GM21576 (cell line): ENCODE results near the gene REEP1.
A peak's percentile ranks its signal among the peaks of the same experiment; 100 is the strongest.

Experiments used
- ATAC-seq: cut with Tn5 transposase; IDR thresholded peaks from one replicate; pipeline ENCODE4 v1.9.1; 2021; ENCODE audit warnings: mild to moderate bottlenecking, moderate library complexity; ENCODE audit not compliant: unreplicated experiment

REEP1 gene

DNA sequence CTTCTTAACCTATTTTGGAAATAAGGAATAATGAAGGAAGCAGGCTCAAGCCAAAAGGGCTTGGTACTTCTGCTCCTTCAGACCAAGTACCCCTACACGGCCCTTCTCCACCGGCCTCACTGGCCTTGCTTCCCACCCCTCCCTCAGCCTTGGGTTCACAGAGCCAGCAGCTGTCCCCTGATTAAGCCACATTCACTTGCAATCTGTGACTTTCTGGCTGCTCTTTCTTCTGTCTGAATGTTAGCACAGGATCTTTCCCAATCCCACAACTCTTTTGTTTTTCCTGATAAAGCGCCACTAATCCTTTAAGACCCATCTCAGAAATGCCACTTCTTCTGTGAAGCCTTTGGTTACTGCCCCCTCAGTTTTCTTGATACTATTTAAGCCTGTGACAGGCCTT, 52.4 kb downstream of the REEP1 start:
- no peak for ATAC-seq

DNA sequence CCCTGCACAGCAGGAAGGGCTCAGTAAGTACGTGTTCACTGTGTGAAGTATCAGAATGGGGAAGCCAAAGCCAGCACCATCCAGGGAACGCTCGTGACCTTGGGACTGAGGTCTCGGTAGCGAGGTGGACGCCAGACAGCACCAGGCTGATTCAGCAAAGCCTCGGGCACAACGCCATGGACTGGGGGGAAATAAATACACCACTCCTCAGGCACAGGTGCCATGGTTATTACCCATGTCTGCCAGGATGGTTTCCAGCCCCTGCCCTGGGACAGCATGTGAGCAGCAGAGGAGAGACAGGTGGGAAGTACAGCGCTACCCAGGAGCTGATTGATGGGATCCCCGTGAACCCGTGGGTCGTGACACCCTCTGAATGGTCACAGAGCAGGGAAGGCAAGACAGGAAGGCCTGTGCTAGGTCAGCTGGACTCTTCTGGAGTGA, 53.0 kb downstream of the REEP1 start:
- ATAC-seq = no peak

DNA sequence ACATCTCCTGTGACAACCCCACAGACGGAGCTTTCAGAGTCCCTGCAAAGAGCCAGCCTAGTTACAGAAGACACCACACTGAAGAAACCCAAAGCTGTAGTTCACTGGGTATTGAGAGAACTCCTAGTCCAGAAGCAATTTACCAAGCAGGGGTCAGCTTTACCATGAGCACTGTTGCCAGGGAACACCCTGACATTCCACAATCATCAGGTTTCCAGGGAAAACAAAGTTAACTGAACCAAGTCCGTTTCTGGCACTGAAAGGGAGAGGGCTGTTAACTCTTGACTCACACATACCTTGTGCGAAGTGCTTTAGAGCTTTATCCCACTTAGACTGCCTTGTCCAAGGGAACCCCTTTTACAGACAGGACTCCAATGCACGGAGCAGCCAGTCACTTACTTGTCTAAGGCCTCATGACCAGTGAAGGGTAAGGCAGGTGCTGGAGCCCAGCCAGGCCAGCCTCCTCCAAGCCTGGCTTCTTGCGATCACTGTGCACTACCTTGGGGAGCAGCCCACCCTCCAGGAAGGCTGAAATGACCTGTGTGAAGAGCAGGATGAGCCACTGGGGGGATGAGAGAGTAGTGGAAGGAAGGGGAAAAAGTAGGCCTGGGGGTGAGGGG, 53.9 kb downstream of the REEP1 start:
- ATAC-seq = no peak

GRCh38 chr2:86281066-86281700, 56.2 kb downstream of the REEP1 start:
- no peak for ATAC-seq

- ATAC-seq = no peak
Measured at GRCh38 chr2:86280191-86280667, 57.2 kb downstream of the REEP1 start.

- ATAC-seq = no peak
Measured at GRCh38 chr2:86275962-86276361, 61.5 kb downstream of the REEP1 start.

DNA sequence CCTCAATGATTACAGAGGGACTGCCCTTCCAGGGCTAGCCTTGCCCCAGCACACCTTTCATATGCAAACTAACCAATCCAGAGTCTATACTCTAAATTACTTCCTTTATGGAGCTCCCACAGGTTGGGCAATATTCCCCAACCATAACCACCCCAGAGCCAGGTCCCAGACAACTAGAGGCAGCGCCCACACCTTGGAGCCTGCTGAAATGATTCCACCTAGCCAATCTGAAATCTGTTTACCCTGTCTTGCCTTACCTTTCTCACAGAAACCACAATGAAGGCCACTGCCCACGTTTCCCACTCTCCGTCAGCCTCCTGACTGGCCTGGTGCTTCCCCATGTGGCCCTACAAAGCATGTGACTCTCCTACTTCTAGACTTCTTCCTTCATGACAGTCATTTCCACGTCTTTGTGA, 62.0 kb downstream of the REEP1 start:
- ATAC-seq = no peak

GRCh38 chr2:86274918-86275275, 62.5 kb downstream of the REEP1 start:
- ATAC-seq = no peak

DNA sequence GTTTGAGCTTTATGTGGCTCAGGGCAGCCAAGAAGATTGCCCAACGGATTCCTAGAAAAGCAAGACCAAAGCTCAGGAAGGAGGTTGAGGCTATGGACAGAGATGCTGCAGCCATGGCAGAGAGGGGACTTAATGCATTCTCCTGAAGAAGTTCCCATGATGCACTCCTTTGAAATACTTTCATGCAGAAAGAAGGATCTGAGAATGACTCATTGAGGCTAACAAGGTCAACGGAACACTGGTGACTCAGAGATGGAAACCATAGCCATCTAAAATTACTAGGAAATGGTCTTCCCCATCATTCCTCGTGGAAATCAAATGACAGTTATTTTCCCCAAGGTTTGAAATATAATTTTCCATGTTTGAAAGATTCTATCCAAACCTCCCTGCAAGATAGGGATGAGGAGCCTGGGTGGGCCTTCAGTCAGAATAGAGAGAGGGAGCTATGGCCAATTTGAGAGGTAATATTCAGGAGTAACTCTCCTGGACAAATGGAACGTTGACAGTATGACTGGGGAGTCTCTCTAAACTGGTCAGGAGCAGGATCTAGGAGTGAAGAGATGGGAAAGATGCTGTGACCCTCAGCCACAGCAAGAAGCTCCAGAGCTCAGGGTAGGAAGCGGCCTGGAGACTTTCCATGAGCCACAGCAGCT, 63.0 kb downstream of the REEP1 start:
- ATAC-seq = peak; percentile 57

- ATAC-seq = no peak
Measured at GRCh38 chr2:86272111-86272510, 65.3 kb downstream of the REEP1 start.

DNA sequence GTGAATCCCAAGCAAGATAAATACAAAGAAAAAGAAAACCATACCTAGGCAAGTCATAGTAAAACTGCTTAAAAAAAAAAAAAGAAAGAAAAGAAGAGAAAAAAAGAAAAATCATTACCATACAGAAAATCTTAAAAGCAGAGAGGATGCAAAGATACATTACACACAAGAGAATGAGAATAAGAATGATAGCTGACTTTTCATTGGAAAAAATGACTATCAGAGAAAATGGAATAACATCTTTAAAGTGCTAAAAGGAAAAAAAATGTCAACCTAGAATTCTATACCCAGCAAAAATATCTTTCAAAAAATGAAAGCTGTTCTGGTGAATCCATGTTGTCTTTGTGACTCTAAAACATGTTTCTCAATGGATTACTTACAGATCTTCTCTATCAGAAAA, 66.2 kb downstream of the REEP1 start:
- no peak for ATAC-seq

DNA sequence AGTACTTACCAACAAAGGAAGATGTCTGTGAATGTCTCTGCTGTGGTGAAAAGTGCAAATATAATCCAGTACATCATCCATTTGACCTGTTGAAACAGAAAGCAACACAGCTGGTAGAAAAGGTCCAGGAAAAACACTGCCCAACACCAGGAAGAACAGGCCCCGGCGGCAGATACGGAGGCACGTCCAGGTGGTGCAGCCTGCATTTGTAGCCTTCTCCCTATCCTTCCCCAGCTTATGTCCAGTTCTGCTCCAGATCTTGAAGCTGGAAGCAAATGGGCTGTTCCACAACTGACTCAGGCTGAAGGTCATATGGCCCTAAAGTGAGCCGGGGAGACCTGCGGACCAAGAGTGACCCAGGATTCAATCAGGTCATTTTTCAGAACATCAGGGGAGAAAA, 73.5 kb downstream of the REEP1 start:
- ATAC-seq = no peak

DNA sequence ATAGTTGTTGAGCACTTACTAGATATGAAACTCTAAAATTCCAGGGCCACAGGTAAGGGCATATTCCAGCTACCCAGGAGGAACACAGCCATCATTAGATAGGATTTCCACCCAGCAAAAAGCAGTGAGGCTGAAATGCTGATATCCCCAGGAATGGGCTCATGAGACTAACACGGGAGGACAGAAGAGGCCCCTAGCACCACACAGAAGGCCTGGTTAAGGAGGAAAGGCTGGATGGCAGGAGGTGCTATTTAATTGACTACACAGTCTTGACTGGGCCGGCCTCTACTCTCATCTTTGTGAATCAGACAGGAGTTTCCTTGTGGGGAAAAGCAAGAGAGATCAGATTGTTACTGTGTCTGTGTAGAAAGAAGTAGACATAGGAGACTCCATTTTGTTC, 76.4 kb downstream of the REEP1 start:
- no peak for ATAC-seq

DNA sequence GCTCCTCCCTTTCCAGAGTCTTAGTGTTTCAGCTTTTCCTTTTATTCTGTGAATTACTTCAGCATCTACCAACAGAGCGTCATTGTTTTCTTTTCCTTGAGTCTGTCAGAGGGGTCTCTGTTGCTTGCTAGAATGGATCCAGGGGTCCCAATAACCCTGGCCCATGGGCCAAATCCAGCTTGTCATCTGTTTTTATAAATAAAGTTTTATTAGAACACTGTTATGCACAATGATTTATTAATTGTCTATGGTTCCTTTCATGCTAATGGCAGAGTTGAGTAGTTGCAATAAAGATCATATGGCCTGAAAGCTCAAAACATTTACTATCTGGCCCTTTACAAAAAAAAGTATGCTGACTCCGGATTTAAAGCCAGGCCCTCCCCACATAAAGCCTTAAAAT, 79.3 kb downstream of the REEP1 start:
- ATAC-seq = no peak

DNA sequence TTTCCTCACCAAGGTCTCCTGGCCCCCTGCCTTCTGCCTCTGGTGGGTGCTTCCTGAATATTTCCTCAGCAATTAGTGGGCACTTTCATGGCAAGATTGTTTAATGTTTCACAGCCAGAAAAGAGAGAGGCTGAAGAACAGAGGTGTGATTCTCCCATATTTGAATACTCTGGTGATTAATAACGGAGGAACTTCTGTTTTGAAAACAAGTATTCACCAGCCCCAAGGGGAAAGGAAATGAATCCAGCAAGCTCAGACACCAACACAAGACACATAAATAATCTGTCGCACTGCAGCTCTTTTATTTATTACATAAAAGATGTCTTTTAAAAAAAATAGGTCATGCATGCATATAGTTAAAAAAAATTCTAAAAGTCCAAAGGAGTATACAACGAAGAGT, 80.4 kb downstream of the REEP1 start:
- ATAC-seq = no peak

- no peak for ATAC-seq
Measured at GRCh38 chr2:86256300-86256699, 81.1 kb downstream of the REEP1 start.

DNA sequence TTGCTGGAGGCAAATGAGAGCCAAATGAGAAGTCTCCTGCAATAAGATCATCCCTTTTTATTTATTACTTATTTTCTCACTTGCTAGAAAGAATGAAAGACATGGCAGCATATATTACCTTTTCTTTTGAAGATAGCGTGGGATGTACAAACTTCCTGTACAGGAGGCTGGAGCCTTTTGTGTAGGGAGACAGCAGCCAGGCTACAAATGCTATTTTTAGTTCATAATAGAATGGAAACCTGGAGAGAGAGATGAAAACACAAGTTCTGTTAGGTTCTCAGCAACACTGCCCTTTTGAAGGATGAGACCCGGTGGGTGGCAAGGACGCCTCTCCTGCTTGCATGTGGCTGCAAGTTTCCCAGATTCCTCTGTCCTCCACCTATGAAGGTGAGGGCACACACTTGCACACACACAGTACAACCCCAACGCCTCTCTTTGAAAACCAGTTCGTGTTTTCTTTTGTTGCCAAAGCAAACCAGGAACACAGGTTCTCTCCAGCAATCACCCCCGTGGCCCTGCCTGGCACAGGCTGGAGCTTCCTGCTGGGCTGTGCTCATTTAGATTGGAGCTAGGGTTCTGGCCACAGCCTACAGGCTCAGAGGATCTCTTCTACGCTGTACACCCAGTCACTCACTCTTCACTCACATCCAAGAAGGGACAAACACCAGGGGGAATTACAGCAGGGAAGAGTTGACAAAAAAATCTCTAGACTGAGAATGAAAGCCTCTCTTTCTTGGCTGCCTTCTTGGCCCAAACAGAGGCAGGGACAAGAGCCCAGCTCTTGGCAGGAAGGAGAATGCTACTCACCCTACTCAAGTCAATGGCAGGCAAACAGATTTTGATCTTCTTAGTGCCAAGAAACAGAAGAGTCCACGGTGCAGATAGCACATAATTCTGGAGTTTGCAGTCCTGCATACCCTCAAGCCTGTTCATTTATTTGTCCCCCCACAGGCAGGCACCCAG, 82.6 kb downstream of the REEP1 start:
- ATAC-seq = no peak

DNA sequence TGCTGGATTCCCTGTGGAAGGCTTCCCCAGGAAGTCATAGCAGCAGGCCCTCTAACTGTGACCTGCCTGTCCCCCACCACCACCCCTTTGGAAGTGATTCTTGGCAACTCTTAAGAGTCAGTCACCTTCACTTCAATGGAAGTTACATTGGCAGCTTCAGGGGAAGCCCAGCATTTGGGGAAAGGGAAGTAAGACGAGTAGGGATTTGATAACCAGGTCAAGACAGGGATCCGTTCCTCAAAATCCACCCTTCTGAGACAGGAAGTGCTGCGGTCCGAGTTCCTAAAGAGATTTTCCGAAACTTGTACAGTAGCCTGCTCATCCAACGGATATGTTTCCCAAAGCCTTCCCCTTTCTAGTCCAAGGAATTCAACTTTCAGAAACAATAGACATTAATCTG, 84.0 kb downstream of the REEP1 start:
- no peak for ATAC-seq

DNA sequence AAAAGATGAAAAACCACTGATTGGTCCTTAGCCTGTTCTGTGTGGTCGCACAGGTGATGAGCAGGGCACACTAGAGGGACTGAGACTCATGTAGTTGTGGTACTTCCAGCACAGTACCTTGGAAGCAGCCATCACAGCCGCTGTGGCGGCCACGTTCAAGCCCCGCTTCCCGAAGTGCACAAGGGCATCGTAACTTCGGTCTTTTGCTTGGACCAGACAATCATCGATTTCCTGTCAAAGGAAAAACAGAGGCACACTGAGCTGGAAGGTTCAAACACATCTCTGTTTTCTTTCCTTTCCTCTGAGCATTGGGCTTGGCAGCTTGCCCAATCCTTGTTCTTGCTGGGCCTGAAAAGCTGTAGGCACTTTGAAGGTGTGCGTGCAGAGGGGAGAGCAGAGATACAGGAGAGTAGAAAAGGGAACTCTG, 85.6 kb downstream of the REEP1 start:
- no peak for ATAC-seq

GRCh38 chr2:86249579-86250391, 87.6 kb downstream of the REEP1 start:
- ATAC-seq = peak; percentile 75
